Fibroblast of skin of left biceps (primary cell): ENCODE results near the gene SYNDIG1L.
"Not testable (repeated sequence)": the region's sequence is repeated elsewhere in the genome, so short reads cannot be mapped to it uniquely, and the experiment has no call there.

Source experiments
- DNase-seq, 2 experiments: peaks; one replicate each; pipeline ENCODE4 v3.0.0-alpha.2; 2013; ENCODE audit warnings: low read depth in 2 of 2

Gene SYNDIG1L

GRCh38 chr14:74403619-74404417 lies 22.2 kb downstream of the SYNDIG1L start:
- DNase-seq = no peak

DNA sequence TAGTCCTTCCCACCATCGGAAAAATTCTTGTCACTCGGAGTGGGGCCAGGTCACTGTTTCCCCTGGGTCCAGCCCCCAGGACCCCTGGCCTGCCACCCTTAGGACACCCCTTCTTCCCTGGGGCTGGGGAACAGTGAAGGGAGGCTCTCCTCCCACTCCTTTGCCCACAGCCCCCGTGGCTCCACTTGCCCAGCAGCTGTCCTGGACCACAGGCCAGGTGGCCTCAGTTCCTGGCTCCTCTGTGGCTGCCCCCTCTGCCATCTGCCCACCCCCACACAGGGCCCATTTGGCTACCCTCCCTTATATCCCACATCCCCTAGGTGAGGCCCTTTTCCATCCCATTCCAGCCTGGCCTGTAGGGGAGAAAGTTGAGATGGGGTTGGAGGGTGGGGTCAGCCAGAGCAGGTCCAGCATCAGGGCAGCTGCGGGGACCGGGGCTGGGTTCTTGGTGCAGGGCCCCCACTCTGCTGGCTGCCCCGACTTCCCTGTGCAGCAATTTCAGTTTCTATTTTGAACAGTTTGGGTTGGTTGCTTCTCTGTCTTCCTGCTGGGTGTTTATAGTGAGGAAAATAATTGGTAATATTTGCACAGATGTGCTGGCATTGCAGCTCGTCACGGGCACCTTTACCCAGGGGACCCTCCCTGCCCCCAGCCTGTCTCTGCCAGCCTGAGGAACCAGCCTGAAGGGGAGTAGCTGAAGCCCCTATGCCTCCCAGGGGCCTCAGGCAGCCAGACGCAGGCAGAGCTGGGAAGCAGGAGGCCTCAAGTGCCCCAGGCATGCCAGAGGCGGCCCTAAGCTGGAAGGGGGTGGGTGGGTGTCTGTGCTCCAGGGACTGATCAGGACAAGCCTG lies 23.4 kb downstream of the SYNDIG1L start:
- DNase-seq = no peak

DNA sequence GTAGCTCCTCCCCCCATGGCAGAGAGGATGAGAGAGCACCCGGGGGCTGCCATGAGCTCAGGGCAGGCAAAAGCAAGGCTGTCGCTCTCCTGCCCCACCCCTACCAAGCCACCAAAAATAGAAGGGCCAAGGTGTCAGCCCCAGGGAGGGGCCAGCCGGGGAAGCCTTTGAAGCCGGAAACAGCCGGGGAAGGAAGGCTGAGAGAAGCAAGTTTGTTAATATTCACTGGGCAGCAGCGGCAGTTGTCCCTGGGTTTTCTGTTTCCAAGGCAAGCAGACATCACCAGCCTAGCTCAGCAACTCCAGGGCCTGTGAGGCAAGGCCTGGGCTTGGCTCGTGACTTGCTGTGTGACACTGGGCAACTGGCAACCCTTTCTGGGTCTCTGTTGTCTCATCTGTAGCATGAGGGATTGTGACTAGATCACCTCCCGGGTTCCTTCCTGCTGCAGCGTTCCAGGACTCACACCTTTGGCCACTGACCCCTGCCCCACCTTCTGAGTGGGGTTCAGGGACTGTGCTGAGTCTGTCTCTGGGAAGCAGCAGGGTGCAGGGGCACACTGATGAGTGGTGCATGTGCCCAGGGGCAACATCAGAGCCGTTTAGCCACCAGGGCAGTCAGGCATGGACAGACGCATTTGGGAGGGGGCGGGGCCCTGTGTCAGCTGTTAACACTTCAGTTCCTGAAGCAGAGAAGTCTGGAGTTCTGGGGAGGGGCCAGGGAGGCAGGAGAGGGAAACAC lies 24.3 kb downstream of the SYNDIG1L start:
- no peak for DNase-seq

DNA sequence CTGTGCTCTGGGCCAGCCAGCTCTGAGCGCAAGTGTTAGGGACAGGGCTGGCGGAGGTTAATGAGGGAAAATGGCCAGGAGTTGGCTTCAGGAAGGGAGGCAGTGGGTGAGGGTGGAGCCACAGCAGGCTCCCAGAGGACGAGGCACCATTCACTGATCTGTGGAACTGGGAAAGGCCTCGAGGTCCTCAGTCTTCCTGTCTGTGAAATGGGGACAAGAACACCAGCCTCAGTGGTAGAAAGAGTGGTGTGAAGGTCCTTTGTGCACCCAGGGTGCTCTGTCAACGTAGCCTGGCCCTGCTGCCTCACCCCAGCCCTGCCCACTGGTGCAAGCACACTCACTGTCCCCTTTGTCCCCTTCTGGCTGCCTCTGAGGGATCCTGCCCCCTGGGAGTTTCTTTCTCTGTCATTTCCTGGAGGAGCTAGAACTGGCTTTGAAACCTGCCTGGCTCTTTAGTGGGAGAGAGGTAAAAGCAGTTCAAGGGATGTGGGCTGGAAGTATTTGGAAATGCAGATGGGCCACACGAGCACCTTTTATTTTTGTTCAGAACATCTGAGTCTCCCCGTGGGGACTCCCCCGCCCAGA lies 25.0 kb downstream of the SYNDIG1L start:
- DNase-seq = no peak

DNA sequence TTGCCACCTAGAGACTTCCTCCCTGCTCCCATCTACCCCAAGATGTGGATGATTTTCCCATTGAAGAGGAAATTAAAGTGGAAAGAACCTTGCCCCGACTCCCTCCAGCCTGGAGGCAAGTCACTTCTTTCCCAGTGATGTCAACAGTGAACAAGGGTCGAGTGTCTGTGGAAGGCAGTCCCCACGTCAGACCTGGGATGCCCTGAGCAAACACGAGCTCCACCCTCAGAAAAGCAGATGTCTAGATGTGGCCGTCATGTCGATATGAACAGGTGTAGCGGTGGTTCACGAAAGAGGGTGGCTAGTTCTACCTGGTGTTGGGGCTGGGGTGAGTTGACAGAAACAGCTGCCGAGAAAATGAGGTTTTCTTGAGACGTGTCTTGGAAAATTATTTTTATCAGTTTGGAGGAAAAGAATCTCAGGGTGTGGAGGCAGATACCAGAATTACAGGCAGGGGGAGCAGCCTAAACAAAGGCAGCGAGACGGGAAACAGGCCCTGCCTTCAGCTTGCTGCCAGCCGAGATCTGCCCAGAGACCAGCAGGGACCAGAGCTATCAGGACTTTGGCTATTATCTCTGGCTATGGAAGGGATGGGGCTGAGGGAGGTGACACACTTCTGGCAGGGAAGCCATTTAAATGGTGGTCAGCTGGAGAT lies 25.9 kb downstream of the SYNDIG1L start:
- no peak for DNase-seq

GRCh38 chr14:74395094-74395493 lies 30.9 kb downstream of the SYNDIG1L start:
- DNase-seq = no peak

DNA sequence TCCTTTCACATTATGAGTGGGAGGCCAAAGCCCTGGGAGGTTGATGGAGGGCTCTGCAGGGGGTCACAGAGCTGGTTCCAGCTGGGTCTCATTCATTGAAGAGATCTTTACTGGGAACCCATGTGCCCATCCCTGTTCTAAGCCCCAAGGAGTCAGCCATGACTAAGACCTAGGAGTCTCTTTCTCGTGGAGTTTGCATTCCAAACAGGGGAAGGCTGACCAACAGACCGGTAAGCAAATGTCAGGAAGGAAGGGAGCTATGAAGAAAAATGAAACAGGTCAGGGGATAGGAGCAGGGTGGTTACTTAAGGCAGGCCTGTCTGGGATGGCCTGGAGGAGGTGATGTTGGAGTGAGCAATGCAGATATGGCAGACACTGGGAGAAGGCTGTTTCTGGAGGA lies 31.5 kb downstream of the SYNDIG1L start:
- DNase-seq = no peak

- no peak for DNase-seq
These were observed 33.1 kb downstream of the SYNDIG1L start for GRCh38 chr14:74392616-74393570.

- DNase-seq = no peak
These were observed 34.5 kb downstream of the SYNDIG1L start for GRCh38 chr14:74391479-74391878.

DNA sequence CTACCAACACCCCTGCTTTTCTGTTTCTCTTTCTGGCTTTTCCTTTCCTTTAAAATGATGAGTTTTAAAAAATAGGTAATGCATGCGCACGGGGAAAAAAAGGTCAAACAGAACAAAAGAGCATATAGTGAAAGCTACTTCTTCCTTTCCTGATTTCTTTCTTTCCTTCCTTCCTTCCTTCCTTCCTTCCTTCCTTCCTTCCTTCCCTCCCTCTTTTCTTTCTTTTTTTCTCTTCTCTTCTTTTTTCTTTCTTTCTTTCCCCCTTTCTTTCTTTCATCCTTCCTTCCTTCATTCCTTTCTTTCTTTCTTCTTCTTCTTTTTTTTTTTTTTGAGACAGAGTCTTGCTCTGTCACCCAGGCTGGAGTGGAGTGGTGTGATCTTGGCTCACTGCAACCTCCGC lies 35.5 kb downstream of the SYNDIG1L start:
- not testable (repeated sequence) for DNase-seq

DNA sequence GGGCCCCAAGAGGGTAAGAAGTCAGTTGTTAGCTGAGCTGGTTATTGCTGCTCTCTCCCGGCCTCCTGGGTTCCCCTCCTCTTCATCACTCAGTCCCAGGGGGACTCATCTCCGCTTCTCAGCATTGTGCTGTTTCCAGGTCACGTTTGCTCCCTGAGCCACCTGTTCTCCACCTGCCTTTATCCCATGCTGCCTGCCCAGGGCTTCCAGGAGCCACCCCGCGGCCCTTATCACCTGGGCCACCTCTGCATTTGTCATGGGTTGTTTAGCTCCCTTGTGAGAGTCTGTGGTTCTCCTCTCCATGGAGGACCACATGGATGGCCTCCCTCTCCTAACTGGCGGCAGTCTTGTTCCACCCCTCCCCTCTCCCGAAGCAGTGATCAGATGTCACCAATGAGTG lies 36.0 kb downstream of the SYNDIG1L start:
- no peak for DNase-seq

- no peak for DNase-seq
These were observed 43.8 kb downstream of the SYNDIG1L start for GRCh38 chr14:74382231-74382630.

DNA sequence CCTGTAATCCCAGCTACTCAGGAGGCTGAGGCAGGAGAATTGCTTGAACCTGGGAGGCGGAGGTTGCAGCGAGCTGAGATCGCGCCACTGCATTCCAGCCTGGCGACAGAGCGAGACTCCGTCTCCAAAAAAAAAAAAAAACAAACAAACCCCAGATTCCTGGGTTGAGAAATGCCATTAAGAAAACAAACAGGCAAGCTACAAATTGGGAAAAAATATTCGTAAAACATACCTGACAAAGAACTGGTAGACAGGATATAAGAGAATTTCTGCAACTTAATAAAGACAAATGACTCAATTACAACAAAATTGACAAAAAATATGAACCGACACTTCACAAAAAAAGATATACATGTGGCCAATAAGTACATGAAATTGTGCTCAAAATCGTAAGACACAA lies 44.4 kb downstream of the SYNDIG1L start:
- not testable (repeated sequence) for DNase-seq

DNA sequence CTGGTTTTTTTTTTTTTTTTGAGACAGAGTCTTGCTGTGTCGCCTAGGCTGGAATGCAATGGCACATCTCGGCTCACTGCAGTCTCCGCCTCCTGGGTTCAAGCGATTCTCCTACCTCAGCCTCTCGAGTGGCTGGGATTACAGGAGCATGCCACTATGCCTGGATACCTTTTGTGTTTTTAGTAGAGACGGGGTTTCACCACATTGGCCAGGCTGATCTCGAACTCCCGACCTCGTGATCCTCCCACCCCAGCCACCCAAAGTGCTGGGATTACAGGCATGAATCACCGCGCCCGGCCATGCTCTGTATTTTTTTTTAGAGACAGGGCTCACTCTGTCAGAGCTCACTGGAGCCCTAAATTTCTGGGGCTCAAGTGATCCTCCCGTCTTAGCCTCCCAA lies 45.2 kb downstream of the SYNDIG1L start:
- no peak for DNase-seq

DNA sequence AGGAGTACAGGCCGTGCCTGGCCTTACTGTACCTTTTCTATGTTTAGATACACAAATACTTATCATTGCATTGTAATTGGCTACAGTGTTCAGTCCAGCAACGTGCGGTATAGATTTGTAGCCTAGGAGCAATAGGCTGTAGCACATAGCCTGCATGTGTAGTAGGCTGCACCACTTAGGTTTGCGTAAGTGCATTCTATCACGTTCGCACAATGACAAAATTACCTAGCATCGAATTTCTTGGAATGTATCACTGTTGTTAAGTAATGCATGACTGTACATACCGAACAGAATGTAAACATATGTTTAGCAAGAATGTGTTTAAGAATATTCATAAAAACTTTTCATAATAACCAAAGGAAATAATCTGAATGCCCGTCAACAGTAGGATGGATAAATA lies 45.8 kb downstream of the SYNDIG1L start:
- DNase-seq = peak; percentile 1 to 12

DNA sequence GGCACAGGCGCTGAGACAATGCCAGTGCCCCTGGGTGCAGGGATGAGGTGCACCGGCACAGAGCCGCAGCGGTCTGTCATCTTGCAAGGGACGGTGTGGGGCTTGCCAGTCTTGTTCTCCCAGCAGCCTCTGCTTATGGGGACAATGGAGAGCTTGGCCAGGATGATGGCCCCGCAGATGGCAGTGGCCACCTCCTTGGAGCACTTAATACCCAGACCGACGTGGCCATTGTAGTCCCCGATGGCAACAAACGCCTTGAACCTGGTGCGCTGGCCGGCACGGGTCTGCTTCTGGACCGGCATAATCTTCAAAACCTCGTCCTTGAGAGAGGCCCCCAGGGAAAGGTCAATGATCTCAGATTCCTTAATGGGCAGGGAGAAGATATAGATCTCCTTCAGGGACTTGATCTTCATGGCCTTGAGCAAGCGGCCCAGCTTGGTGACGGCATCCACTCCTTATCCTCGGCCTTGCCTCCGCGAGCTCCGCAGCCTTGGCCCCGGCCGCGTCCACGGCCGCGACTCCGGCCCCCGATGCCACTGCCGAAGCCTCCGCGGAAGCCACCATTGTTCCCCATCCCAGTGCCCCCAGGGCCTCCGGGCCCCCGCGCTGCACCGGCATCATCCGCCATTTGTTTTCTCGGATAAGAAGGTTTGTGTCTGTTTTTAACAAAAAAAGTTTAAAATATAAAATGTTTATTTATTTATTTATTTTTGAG lies 47.9 kb downstream of the SYNDIG1L start:
- no peak for DNase-seq

GRCh38 chr14:74368441-74368840 lies 57.6 kb downstream of the SYNDIG1L start:
- no peak for DNase-seq

DNA sequence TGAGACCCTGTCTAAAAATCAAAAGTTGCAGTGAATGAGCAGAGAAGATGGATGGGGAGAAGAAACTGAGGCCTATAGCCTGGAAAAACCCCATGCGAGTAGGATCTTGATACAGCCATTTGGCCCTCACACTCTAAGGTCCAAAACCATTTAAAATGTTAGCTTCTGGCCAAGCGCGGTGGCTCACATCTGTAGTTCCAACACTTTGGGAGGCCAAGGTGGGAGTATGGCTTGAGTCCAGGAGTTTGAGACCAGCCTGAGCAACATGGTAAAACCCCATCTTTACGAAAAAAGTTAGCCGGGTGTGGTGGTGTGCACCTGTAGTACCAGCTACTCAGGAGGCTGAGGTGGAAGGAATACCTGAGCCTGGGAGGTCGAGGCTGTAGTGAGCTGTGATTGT lies 58.0 kb downstream of the SYNDIG1L start:
- DNase-seq = no peak

DNA sequence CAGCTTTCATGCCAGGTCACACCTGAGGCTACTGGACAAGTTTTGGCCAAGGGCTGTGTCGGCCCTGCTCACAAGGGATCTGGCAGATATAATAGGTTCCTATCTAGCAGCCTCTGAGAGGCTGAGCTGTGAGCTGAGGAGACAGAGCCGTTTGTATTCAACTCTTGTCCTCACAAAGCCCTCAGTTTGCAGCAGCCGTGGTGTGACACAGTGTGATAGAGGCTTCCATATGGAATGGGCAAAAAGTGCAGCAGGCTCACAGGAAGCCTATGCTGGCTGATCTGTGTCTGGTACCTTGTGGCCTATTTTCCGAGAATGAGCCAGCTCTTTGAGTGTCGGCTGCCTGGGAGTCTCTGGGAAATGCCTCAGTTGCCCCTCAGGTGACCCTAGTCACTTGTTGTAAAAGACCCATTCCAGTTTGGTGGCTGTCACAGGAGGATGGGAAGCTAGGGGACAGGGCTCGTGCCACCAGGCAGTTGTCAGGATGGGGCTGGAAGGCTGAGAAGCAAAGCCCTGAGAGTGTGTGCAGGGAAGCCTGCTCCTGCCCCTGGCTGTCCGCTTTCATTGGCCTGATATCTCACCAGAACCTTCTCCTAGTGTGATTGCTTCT lies 61.6 kb downstream of the SYNDIG1L start:
- DNase-seq = no peak
